ENCODE results near the gene DOP1B. TPM values are rescaled to one million over a fixed set of nuclear protein-coding genes. Genes with fewer than 3 reads are reported as not detected.
"Not testable (repeated sequence)": the region's sequence is repeated elsewhere in the genome, so short reads cannot be mapped to it uniquely, and the experiment has no call there.

The DOP1B gene
- total RNA-seq, 1 experiment from 2014 or later, result 13.0 TPM

DNA sequence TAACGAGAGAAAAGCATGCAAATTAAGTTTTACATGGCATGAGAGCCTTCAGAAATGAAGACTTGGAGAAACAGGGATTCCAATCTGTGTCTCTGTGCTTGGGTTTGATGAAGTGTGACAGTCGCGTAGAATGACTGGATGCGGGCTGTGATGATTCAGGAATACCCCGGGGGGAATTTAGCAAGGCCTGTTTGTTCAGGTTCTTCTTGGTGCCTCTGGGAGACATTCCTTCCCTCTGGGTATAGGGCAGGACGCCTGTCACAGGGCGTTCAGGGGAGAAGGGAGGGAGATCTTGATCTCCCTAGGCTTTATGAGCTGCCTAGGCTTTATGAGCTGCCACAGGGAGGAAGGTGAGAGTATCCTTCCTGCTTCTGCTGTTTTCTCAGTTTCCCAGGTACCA is 36.6 kb downstream of the DOP1B start:
- no peaks in the 10 kb centered on the region for H3K36me3 ChIP-seq
- no peaks in the 10 kb centered on the region for H3K9me3 ChIP-seq (replicated peaks)
- DNase-seq, result peak in 1 of 2 experiments; percentile 24
- no peaks in the 10 kb centered on the region for H3K27me3 ChIP-seq
- no peak overlapping the region for H3K27ac ChIP-seq
- no peaks in the 10 kb centered on the region for H3K4me1 ChIP-seq
- H3K4me3 ChIP-seq, result no peak overlapping the region

GRCh38 chr21:36194024-36194423 is 37.4 kb downstream of the DOP1B start:
- no peaks in the 10 kb centered on the region for H3K4me1 ChIP-seq
- no peak overlapping the region for H3K27ac ChIP-seq
- no peaks in the 10 kb centered on the region for H3K9me3 ChIP-seq (replicated peaks)
- no peaks in the 10 kb centered on the region for H3K36me3 ChIP-seq
- H3K27me3 ChIP-seq, result no peaks in the 10 kb centered on the region
- H3K4me3 ChIP-seq, result no peak overlapping the region
- no peak for DNase-seq

- no peaks in the 10 kb centered on the region for H3K27me3 ChIP-seq
- no peaks in the 10 kb centered on the region for H3K36me3 ChIP-seq
- no peaks in the 10 kb centered on the region for H3K4me1 ChIP-seq
- 0 out of 2 replicates have a peak, but pooled peaks cover 2% of the 10 kb centered on the region for H3K9me3 ChIP-seq (replicated peaks)
- no peak overlapping the region for H3K27ac ChIP-seq
- DNase-seq, result no peak
- H3K4me3 ChIP-seq, result no peak overlapping the region
Measured at GRCh38 chr21:36195613-36196012, 39.0 kb downstream of the DOP1B start.

GRCh38 chr21:36199021-36199420 is 42.4 kb downstream of the DOP1B start:
- DNase-seq, result no peak
- no peaks in the 10 kb centered on the region for H3K27me3 ChIP-seq
- H3K4me3 ChIP-seq, result no peak overlapping the region
- H3K4me1 ChIP-seq, result no peaks in the 10 kb centered on the region
- no peak overlapping the region for H3K27ac ChIP-seq
- H3K9me3 ChIP-seq (replicated peaks), result 0 out of 2 replicates have a peak, but pooled peaks cover 2% of the 10 kb centered on the region
- no peaks in the 10 kb centered on the region for H3K36me3 ChIP-seq

DNA sequence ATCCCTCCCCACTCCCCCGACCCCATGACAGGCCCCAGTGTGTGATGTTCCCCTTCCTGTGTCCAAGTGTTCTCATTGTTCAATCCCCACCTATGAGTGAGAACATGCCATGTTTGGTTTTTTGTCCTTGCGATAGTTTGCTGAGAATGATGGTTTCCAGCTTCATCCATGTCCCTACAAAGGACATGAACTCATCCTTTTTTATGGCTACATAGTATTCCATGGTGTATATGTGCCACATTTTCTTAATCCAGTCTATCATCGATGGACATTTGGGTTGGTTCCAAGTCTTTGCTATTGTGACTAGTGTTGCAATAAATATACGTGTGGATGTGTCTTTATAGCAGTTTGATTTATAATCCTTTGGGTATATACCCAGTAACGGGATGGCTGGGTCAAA is 43.0 kb downstream of the DOP1B start:
- not testable (repeated sequence) for H3K36me3 ChIP-seq; H3K4me3 ChIP-seq; H3K27ac ChIP-seq; H3K4me1 ChIP-seq; H3K9me3 ChIP-seq (replicated peaks); H3K27me3 ChIP-seq; DNase-seq

- Histone ChIP-seq H3K36me3 (no peaks in the 10 kb centered on the region), H3K9me3 (replicated peaks) (0 out of 2 replicates have a peak, but pooled peaks cover 2% of the 10 kb centered on the region), H3K27ac (no peak overlapping the region), H3K4me1 (no peaks in the 10 kb centered on the region), H3K27me3 (no peaks in the 10 kb centered on the region), H3K4me3 (no peak overlapping the region)
- DNase-seq, result no peak
Measured at GRCh38 chr21:36200081-36200561, 43.5 kb downstream of the DOP1B start.

- no peaks in the 10 kb centered on the region for H3K36me3 ChIP-seq
- no peak overlapping the region for H3K27ac ChIP-seq
- 0 out of 2 replicates have a peak, but pooled peaks cover 2% of the 10 kb centered on the region for H3K9me3 ChIP-seq (replicated peaks)
- H3K4me3 ChIP-seq, result no peak overlapping the region
- no peak for DNase-seq
- no peaks in the 10 kb centered on the region for H3K4me1 ChIP-seq
- H3K27me3 ChIP-seq, result no peaks in the 10 kb centered on the region
Measured at GRCh38 chr21:36202726-36203602, 46.3 kb downstream of the DOP1B start.

DNA sequence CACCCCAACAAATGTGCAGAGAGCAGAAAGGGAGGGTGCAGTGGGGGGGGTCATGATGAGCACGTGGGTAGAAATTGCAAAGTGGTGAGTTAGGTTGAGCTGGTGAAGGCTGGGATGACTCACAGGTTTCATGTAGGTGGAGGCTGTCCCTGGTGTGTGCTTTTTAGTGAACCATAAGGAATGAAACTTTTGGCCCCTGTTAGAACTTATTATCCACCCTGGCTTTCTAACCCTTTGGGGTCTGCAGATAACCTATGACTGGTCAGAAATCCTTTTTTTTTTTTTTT is 46.9 kb downstream of the DOP1B start:
- peak in 1 of 2 experiments; percentile 18 for DNase-seq

DNA sequence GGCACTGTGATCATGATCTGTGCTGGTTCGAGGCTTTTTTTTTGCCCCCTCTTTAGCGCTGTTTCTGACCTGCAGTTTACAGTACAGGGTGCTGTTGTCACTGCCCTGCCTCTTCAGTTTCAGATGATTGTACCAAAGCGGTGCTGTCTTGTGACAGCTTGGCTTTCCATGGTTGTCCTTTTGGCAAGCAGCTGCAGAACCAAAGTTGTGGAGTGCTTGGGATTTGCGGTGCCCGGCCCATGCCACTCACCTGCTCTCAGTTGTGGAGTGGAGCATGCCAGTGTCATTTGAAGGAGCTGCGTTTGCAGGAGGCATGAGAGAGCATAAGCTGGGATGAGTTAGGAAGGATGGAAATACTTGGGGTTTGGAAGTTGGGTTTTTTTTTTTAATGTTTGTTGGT is 48.4 kb downstream of the DOP1B start:
- H3K4me3 ChIP-seq, result no peak overlapping the region
- H3K9me3 ChIP-seq (replicated peaks), result no peaks in the 10 kb centered on the region
- H3K36me3 ChIP-seq, result no peaks in the 10 kb centered on the region
- 0 out of 2 replicates have a peak, but pooled peaks cover 4% of the 10 kb centered on the region for H3K4me1 ChIP-seq
- H3K27ac ChIP-seq, result no peak overlapping the region
- DNase-seq, result no peak
- no peaks in the 10 kb centered on the region for H3K27me3 ChIP-seq

More for the DNA sequence above, 46.9 kb downstream of the DOP1B start:
- H3K4me1 ChIP-seq, result no peaks in the 10 kb centered on the region
- H3K27ac ChIP-seq, result no peak overlapping the region
- H3K9me3 ChIP-seq (replicated peaks), result 0 out of 2 replicates have a peak, but pooled peaks cover 2% of the 10 kb centered on the region
- no peaks in the 10 kb centered on the region for H3K27me3 ChIP-seq
- no peak overlapping the region for H3K4me3 ChIP-seq
- H3K36me3 ChIP-seq, result no peaks in the 10 kb centered on the region

- Histone ChIP-seq H3K9me3 (replicated peaks) (no peaks in the 10 kb centered on the region), H3K36me3 (no peaks in the 10 kb centered on the region), H3K4me3 (no peak overlapping the region), H3K27ac (no peak overlapping the region), H3K4me1 (0 out of 2 replicates have a peak, but pooled peaks cover 5% of the 10 kb centered on the region), H3K27me3 (no peaks in the 10 kb centered on the region)
- no peak for DNase-seq
Measured at GRCh38 chr21:36205962-36206361, 49.3 kb downstream of the DOP1B start.

Other genes with a start within 250 kb of the DOP1B start
- 15.9 TPM in 2 replicates for gene SETD4, start 96.3 kb upstream of the DOP1B start, total RNA-seq (2014; rRNA removed; shearing (Covaris generic))
- gene CBR1, start 86.8 kb upstream of the DOP1B start, total RNA-seq (2014; rRNA removed; shearing (Covaris generic)), result not detected in 2 replicates
- gene CBR3, start 21.7 kb upstream of the DOP1B start, total RNA-seq (2014; rRNA removed; shearing (Covaris generic)), result 2.2 and 2.4 TPM in 2 replicates
- 37.3 and 42.9 TPM in 2 replicates for gene MORC3, start 163.4 kb downstream of the DOP1B start, total RNA-seq (2014; rRNA removed; shearing (Covaris generic))
- 18.7 and 19.5 TPM in 2 replicates for gene CHAF1B, start 228.6 kb downstream of the DOP1B start, total RNA-seq (2014; rRNA removed; shearing (Covaris generic))

Data from SJCRH30 (cell line).